NCI-H1930 (cell line): Measurements from ENCODE around the gene TGFA.

ENCODE experiments used
- DNase-seq, 2 experiments: peaks; one replicate each; lab custom pipeline; 2025; lab: John Stamatoyannopoulos, UW

The TGFA gene

DNA sequence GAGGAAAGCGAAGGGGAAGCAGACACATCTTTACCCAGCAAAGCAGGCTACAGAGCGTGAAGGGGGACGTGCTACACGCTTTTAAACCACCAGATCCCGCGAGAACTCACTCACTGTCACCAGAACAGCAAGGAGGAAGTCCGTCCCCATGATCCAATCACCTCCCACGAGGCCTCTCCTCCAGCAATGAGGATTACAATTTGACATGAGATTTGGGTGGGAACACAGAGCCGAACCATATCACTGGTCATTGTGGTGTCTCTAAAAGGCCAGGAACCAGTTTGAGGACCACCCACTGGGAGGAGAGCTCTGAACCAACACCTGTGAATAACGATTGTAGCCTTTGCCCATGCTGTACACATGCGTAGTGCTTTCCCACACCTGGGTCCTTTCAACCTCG is 135.1 kb downstream of the TGFA start:
- no peak for DNase-seq

DNA sequence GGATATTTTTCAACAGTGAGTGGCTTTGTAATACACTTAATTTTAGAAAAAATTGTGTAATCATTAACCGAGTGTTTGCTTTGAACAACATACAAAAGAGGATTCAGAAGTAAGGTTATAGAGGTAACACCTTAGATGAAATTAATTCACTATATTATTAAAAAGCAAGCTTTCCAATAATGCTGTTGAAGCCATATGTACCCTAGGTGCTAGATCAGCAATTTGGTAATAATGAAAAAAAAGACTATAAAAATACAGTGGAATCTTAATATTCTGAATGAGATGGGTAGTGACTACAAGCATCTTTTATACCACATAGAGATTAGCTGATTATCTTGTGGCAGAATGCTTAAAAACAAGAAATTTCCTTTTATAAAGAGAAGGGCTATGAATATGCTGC is 136.6 kb downstream of the TGFA start:
- no peak for DNase-seq

DNA sequence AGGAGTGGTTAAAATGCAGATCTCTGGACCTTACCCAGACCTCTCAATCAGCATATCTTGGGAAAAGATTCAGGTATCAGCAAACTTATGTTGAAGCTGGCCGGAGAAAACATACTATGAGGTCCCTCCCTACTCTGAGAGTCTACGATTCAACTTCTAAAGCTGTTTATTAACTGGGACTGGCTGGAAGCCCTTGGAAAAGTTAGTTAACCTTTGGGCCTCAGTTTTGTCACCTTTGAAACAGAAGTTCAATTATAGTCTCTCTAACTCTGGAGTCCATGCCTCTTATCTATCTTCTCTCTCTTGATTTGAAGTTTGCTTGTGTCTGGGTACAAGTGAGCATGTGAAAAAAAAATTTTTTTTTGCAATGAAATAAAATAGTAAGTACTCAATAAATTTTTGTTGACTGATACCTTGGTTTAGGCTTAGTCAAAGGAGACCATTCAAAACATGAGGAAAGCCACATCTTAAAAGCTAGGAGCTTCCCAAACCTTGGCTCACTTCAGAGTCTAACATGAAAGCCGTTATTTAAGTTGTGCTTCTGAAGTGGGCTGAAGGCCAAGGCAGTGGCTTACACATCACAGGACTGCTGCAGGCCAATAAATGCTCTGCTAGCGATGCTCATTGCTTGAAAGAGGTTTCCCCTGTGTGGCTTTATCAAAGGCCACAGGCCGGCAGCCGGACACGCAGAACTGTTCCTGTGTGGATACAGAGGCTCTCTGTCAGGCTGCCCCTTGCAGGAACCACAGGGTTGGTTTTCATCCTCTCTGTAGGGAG is 141.1 kb downstream of the TGFA start:
- no peak for DNase-seq

DNA sequence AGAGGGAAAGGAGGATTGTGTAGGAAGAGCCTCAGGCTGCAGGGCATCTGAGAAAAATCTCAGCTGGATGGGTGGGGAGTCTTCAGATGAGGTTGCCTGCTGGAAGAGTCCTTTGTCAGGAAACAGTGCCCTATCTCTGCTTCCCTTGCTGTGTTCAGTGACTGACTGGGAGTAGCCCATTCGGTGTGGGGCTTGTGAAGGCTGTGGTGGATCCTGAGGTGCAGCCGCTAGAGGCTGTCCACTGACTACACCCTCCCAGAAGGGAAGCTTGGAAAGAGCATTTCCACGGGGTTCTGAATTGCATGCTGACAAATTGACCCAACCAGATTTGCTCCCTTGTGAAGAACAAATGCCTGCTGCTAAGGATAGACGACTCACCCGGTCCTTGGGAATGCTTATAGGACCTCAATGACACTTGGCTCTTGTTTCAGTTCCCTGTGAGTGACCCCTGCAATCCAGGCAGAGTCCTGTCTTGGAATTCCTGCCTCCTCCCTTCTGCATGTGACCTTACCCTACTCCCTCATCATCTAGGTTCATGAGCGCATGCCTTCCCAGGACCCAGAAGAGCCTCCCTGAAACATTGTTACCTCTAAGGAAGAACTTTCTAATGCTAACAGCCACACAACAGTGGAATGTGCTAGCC is 142.0 kb downstream of the TGFA start:
- no peak for DNase-seq

DNA sequence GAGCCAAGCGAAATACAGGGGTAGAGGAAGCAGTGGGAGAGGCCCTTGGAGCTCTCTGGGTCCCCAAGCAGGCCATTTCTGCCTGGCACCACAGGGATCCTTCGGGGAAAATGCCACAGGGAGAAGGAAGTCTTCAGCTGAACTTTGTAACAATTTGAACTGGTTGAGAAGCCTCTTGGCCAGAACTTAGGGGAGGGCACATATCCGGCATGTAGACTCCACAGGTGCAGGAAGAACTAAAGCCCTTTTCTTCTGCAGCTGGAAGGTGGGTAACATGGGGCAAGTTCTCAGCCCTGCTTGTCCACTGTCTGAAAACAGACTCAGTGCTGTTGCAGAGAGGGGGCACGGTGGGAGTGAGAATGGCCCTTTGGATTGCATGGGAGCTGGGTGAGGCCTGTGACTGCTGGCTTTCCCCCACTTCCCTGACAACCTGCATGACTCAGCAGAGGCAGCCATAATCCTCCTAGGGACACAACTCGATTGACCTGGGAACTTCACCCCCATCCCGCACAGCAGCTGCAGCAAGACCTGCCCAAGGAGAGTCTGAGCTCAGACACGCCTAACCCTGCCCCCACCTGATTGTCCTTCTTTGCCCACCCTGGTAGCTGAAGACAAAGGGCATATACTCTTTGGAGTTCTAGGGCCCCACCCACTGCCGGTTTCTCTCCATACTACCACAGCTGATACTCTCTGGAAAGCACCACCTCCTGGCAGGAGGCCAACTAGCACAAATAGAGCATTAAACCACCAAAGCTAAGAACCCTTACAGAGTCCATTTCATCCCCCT is 150.2 kb downstream of the TGFA start:
- no peak for DNase-seq

DNA sequence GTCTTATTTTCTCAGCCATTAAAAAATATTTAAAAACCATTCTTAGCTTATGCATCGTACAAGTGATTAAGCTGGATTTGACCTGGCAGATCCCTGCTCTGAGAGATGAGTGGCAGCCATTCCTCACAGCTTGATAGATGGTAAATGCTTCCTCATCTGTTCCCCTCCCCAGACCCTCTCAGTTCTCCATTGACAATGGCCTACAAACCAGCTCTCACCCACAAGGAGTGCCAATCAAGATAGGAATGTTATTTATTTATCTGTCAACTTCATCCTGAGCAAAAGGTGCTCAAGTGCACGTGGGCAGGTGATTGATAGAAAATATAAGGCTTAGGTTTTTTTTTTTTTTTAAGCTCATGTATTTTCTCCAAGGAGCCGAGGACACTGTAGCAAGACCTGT is 153.1 kb downstream of the TGFA start:
- no peak for DNase-seq

DNA sequence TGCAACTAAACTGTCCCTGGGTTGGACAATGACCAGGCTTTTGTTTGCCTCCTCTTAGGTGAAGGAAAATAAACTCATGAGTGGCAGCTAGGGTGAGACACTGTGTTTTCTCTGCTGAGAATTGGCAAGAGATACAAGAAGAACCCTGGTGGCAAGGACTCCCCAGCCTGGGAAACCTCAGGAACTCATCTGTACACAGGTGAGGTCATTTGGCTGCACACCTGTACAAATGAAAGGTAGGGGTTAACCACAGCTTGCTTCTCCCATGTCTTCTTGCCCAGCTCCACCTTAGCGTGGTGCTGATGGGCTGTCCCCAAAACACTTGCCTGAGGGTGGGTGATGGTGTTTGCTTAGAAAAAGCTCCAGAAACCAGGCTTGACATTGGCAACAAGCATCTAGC is 154.6 kb downstream of the TGFA start:
- DNase-seq = no peak
